ENCODE results near the gene PLRG1. TPM values are rescaled to one million over a fixed set of nuclear protein-coding genes. Genes with fewer than 3 reads are reported as not detected.
A peak's percentile ranks its signal among the peaks of the same experiment; 100 is the strongest.

Gene PLRG1
- polyA plus RNA-seq, 1 donor (not counting 4 experiments of a cell fraction or from before 2014, with no cell fraction given), result 132 TPM

GRCh38 chr4:154534296-154534695, 15.9 kb downstream of the PLRG1 start:
- no peaks in the 10 kb centered on the region for H3K9me3 ChIP-seq (ENCODE audit: control insufficient read depth, low read depth, low read length)
- DNase-seq (ENCODE audit: low read depth, low spot score) (no peak), FAIRE-seq (peak; percentile 74)
- H4K20me1 ChIP-seq (ENCODE audit: control insufficient read depth, extremely low read depth, insufficient read depth, low read length), result no peaks in the 10 kb centered on the region
- no peak overlapping the region for H3K4me3 ChIP-seq (ENCODE audit: control insufficient read depth in 2 of 3, extremely low read depth in 1 of 3, insufficient read depth in 2 of 3, low read depth in 1 of 3, low read length in 3 of 3)
- no peaks in the 10 kb centered on the region for H3K9me1 ChIP-seq (ENCODE audit: control insufficient read depth, extremely low read depth, insufficient read depth, low read length)
- H3K36me3 ChIP-seq (ENCODE audit: control insufficient read depth in 2 of 2, extremely low read depth in 1 of 2, insufficient read depth in 2 of 2, low read length in 2 of 2), result peaks cover 3 to 14% of the 10 kb centered on the region in 2 experiments
- H3K4me2 ChIP-seq (ENCODE audit: control insufficient read depth, extremely low read depth, insufficient read depth, low read depth, low read length), result no peak overlapping the region
- H3K27ac ChIP-seq (ENCODE audit: control insufficient read depth, insufficient read depth, low read length), result no peak overlapping the region
- H3K4me1 ChIP-seq (ENCODE audit: control insufficient read depth, extremely low read depth, insufficient read depth, low read length), result peaks cover 10% of the 10 kb centered on the region
- no peaks in the 10 kb centered on the region for H3K79me2 ChIP-seq (ENCODE audit: control insufficient read depth, insufficient read depth, low read length)
- no peak for TF ChIP-seq CTCF (optimal IDR thresholded peaks at IDR 0.05 in 1 of 3, IDR thresholded peaks at IDR 0.05 in 1 of 3, conservative IDR thresholded peaks at IDR 0.05 in 1 of 3; ENCODE audit: extremely low read depth in 1 of 3, insufficient read depth in 2 of 3, low read length in 3 of 3)
- no peak for TF ChIP-seq EZH2 (IDR thresholded peaks at IDR 0.05; ENCODE audit: low read length)
- H3K27me3 ChIP-seq (ENCODE audit: control insufficient read depth, extremely low read depth, insufficient read depth, low read length), result no peaks in the 10 kb centered on the region
- H2AFZ ChIP-seq (ENCODE audit: control insufficient read depth, low read length), result no peak overlapping the region
- no peak overlapping the region for H3K9ac ChIP-seq (ENCODE audit: control insufficient read depth, extremely low read depth, insufficient read depth, low read length)
- dilution Hi-C loops (cut with MboI; ENCODE audit: extremely low pct_ligation_motif_present, low sequenced_read_pairs), result no loop called here

GRCh38 chr4:154529728-154530519, 20.3 kb downstream of the PLRG1 start:
- Histone ChIP-seq H2AFZ (ENCODE audit: control insufficient read depth, low read length) (peak overlapping the region; percentile 43), H3K79me2 (ENCODE audit: control insufficient read depth, insufficient read depth, low read length) (no peaks in the 10 kb centered on the region), H4K20me1 (ENCODE audit: control insufficient read depth, extremely low read depth, insufficient read depth, low read length) (no peaks in the 10 kb centered on the region), H3K9me3 (ENCODE audit: control insufficient read depth, low read depth, low read length) (no peaks in the 10 kb centered on the region), H3K9me1 (ENCODE audit: control insufficient read depth, extremely low read depth, insufficient read depth, low read length) (no peaks in the 10 kb centered on the region), H3K4me1 (ENCODE audit: control insufficient read depth, extremely low read depth, insufficient read depth, low read length) (peaks cover 11% of the 10 kb centered on the region), H3K36me3 (ENCODE audit: control insufficient read depth in 2 of 2, extremely low read depth in 1 of 2, insufficient read depth in 2 of 2, low read length in 2 of 2) (no peaks in the 10 kb centered on the region), H3K27me3 (ENCODE audit: control insufficient read depth, extremely low read depth, insufficient read depth, low read length) (no peaks in the 10 kb centered on the region), H3K4me3 (ENCODE audit: control insufficient read depth in 2 of 3, extremely low read depth in 1 of 3, insufficient read depth in 2 of 3, low read depth in 1 of 3, low read length in 3 of 3) (no peak overlapping the region), H3K27ac (ENCODE audit: control insufficient read depth, insufficient read depth, low read length) (peak overlapping the region; percentile 32), H3K9ac (ENCODE audit: control insufficient read depth, extremely low read depth, insufficient read depth, low read length) (no peak overlapping the region), H3K4me2 (ENCODE audit: control insufficient read depth, extremely low read depth, insufficient read depth, low read depth, low read length) (peak overlapping the region; percentile 52)
- FAIRE-seq (peak; percentile 98), DNase-seq (ENCODE audit: low read depth, low spot score) (no peak)
- TF ChIP-seq CTCF (optimal IDR thresholded peaks at IDR 0.05 in 1 of 3, IDR thresholded peaks at IDR 0.05 in 1 of 3, conservative IDR thresholded peaks at IDR 0.05 in 1 of 3; ENCODE audit: extremely low read depth in 1 of 3, insufficient read depth in 2 of 3, low read length in 3 of 3) (no peak), EZH2 (IDR thresholded peaks at IDR 0.05; ENCODE audit: low read length) (no peak)
- dilution Hi-C loops (cut with MboI; ENCODE audit: extremely low pct_ligation_motif_present, low sequenced_read_pairs), result no loop called here
